Brain microvascular endothelial cell (primary cell): Measurements from ENCODE around the gene RANBP1.

Source experiments
- DNase-seq: peaks from one replicate; pipeline ENCODE4 v3.0.0-alpha.2; 2020
- H3K27ac ChIP-seq: fragments of 250-450 bp; sonication (Bioruptor Pico); 2 replicates; pipeline ENCODE4 v1.5.1; 2020; ENCODE audit warnings: mild to moderate bottlenecking, moderate library complexity
- H3K27me3 ChIP-seq: fragments of 250-450 bp; sonication (Bioruptor Pico); replicated peaks from 2 replicates; pipeline ENCODE4 v1.5.1; 2020; ENCODE audit warnings: mild to moderate bottlenecking
- H3K36me3 ChIP-seq: fragments of 250-450 bp; sonication (Bioruptor Pico); replicated peaks from 2 replicates; pipeline ENCODE4 v1.5.1; 2020; ENCODE audit warnings: mild to moderate bottlenecking
- H3K4me3 ChIP-seq: 2 replicates; pipeline ENCODE4 v1.5.1; 2011; ENCODE audit warnings: low read depth, mild to moderate bottlenecking, control low read depth, low read length, moderate library complexity
- in situ Hi-C: cut with HindIII; loops from 2 replicates; pipeline ENCODE4 v1.10.0; 2017; ENCODE audit warnings: low sequenced_read_pairs, low pct_ligation_motif_present
- TF ChIP-seq, protein P1 (sequence below): IDR thresholded peaks from 2 replicates; pipeline ENCODE4 v1.5.1; 2011; ENCODE audit warnings: low read depth, mild to moderate bottlenecking, moderate library complexity, low read length, control low read depth, inconsistent platforms; ENCODE audit errors: missing control alignments

Gene RANBP1

GRCh38 chr22:20112623-20113511 is 3.0 kb upstream of the RANBP1 start:
- in situ Hi-C loops, result no loop called here
- no peaks in the 10 kb centered on the region for H3K27me3 ChIP-seq
- no peak overlapping the region for H3K27ac ChIP-seq
- H3K4me3 ChIP-seq, result no peak overlapping the region
- no peak for DNase-seq
- peaks cover 70% of the 10 kb centered on the region for H3K36me3 ChIP-seq
- TF ChIP-seq, protein P1, sequence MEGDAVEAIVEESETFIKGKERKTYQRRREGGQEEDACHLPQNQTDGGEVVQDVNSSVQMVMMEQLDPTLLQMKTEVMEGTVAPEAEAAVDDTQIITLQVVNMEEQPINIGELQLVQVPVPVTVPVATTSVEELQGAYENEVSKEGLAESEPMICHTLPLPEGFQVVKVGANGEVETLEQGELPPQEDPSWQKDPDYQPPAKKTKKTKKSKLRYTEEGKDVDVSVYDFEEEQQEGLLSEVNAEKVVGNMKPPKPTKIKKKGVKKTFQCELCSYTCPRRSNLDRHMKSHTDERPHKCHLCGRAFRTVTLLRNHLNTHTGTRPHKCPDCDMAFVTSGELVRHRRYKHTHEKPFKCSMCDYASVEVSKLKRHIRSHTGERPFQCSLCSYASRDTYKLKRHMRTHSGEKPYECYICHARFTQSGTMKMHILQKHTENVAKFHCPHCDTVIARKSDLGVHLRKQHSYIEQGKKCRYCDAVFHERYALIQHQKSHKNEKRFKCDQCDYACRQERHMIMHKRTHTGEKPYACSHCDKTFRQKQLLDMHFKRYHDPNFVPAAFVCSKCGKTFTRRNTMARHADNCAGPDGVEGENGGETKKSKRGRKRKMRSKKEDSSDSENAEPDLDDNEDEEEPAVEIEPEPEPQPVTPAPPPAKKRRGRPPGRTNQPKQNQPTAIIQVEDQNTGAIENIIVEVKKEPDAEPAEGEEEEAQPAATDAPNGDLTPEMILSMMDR, result no peak

GRCh38 chr22:20113551-20114310 is 2.2 kb upstream of the RANBP1 start:
- TF ChIP-seq, protein P1, result no peak
- in situ Hi-C loops, result no loop called here
- Histone ChIP-seq H3K27me3 (no peaks in the 10 kb centered on the region), H3K27ac (no peak overlapping the region), H3K4me3 (no peak overlapping the region), H3K36me3 (peaks cover 63% of the 10 kb centered on the region)
- no peak for DNase-seq

DNA sequence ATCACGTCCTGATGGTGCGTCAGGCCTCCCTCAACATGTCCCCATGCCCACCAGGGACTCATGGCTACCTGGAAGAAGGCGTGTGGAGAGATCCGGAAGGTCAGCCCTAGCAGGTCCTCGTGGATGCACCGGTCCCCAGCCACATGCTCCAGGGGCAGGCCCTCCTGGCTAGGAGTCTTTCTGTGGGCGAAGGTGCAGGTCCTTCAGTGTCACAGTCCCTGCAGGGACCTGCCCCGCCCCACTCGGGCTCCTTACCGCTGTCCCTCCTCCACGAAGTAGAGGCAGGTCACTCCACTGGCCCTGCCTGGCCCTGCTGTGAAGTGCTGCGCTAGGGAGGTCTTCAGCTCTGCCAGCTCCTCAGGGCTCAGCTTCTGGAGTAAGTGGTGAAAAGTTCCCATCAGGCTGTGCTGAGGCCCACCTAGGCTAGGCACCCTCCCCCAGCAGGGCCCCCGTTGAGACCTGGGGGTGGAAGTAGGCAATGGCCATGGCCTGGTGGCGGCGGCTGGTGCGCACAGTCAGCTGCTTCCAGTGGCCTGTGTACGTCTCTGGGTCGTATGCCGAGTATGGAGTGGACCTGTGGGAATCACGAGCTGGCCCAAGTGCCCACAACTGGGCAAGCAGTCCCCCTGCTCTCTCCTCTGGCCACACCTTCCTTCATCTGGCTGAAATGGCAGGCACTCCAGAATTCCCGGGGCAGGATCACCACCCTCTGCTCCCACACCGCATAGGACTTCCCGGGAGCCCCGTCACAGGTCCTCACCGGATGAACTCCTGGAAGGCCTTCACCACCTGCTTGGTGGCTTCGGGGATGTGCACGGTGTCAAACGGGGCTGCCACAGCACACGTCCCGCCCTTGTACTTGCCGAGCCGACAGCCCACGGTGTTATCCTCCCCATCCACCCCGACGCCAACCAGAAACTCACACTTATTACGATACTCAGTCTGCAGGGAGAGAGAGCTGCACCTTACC is 1.1 kb upstream of the RANBP1 start:
- peaks cover 65% of the 10 kb centered on the region for H3K36me3 ChIP-seq
- TF ChIP-seq, protein P1, result no peak
- no peaks in the 10 kb centered on the region for H3K27me3 ChIP-seq
- in situ Hi-C loops, result no loop called here
- no peak overlapping the region for H3K27ac ChIP-seq
- DNase-seq, result no peak
- no peak overlapping the region for H3K4me3 ChIP-seq

DNA sequence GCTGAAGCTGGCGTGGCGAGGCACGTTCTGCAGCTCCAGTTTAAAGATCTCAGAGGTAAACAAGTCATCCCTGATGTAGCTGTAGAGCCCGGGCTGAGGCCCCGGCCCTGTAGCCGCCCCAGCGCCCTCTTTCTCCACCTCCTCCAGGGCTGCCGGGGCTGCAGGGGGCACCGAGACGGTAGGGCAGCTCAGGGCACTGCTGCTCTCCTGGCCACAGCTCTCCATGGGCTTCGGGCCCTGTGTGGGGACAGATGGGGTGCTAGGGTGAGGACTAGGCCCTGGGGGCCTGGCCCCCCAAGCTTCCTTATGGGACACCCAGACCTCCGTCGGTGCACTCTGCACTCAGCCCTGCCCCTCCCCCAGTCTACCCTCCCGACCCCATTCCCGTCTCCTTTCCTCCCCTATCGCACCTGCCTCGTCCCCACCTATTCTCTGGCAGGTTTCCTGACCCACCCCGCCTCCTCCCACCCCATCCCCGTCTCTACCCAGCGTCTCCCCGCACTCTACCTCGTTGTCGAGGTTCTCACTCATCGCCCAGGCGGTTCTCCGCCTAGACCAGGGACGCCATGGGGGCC is 559 bp downstream of the RANBP1 start:
- H3K27ac ChIP-seq, result peak overlapping the region; percentile 83
- TF ChIP-seq, protein P1, result no peak
- peaks cover 64% of the 10 kb centered on the region for H3K36me3 ChIP-seq
- in situ Hi-C loops, result no loop called here
- DNase-seq, result no peak
- peak overlapping the region; percentile 92 for H3K4me3 ChIP-seq
- no peaks in the 10 kb centered on the region for H3K27me3 ChIP-seq

DNA sequence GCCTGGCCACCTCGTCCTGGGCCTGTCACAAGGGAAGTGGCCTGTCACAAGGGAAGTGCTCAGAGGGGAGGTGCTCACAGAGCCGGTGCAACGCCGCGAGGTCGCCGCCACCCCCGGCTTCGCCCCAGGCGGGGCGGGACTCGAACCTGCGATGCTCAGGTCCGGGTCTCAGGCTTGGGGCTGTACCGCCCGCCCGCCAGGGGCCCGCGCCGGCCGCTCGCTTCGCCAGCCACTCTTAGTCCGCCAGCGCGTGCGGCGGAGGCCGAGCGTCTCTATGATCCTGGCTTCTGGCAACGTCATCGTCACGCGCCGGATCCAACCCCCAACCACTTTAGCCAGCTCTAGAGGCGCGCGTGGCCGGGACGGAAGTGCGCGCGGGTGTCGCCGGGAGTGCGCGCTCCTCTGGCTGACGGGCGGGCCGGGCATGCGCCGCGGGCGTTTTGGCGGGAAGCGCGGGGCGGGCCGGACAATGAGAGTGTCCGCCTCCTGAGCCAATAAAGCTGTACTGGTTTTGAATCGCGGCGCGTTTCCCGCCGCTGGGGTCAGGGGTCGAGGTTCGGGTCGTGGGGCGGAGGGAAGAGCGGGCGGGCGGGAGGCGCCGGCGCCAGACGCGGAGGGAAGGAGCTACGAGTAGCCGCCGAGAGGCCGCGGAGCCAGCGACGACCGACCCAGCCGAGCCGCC is 1.2 kb downstream of the RANBP1 start, which contains the start of gene TRMT2A:
TRMT2A (minus strand) TSS at position 276 of the 682 bp plus-strand sequence. CDS start 320 bp downstream, outside the sequence.
- Histone ChIP-seq H3K4me3 (peak within 1 kb of the TSS; percentile 92), H3K36me3 (peaks cover 61% of the 10 kb centered on the region), H3K27ac (peak within 1 kb of the TSS; percentile 83), H3K27me3 (no peaks in the 10 kb centered on the region)
- in situ Hi-C loops, result no loop called here
- DNase-seq, result peak; percentile 97
- TF ChIP-seq, protein P1, result no peak
